GM12878 (cell line): ENCODE data around the gene ELMO3. TPM values are rescaled to one million over a fixed set of nuclear protein-coding genes. Genes with fewer than 3 reads are reported as not detected.

Source experiments
- ATAC-seq: fragments of 200-7000 bp; cut with Tn5 transposase; 3 replicates; pipeline ENCODE4 v1.9.1; 2020; ENCODE audit warnings: mild to moderate bottlenecking, moderate library complexity
- BruUV-seq: library from RNA; stranded (reverse); fragments of 400-500 nt; replicated peaks from 2 replicates; lab custom pipeline; 2021; lab: Mats Ljungman, UMichigan
- CTCF ChIA-PET: fragments of 300-600 bp; sonication (Branson Sonifier 250); formaldehyde crosslinking; extraction: SDS; loops from one replicate; lab custom pipeline; 2021; ENCODE audit warnings: inconsistent platforms; lab: Yijun Ruan, JAX
- POLR2A ChIA-PET: fragments of 350-600 bp; formaldehyde crosslinking; extraction: SDS; loops from one replicate; lab custom pipeline; 2021; ENCODE audit warnings: inconsistent platforms; lab: Charles Lee
- RAD21 ChIA-PET: fragments of 300-600 bp; sonication (Branson Sonifier 250); formaldehyde crosslinking; loops from one replicate; lab custom pipeline; 2023; ENCODE audit warnings: antibody characterized with exemption; ENCODE audit not compliant: unreplicated experiment; lab: Charles Lee
- SMC1A ChIA-PET: fragments of 300-600 bp; sonication (Branson Sonifier 250); formaldehyde crosslinking; loops from one replicate; lab custom pipeline; 2023; ENCODE audit not compliant: unreplicated experiment, uncharacterized antibody; lab: Charles Lee
- DNase-seq: peaks from one replicate; pipeline ENCODE4 v3.0.0-alpha.2; 2011; ENCODE audit warnings: low read depth, low spot score
- FAIRE-seq: peaks from 3 replicates; lab custom pipeline; 2011; peaks lifted over from hg19 to GRCh38; lab: Jason Lieb, UNC
- H2AFZ ChIP-seq: 2 replicates; pipeline ENCODE4 v1.6.0; 2011; ENCODE audit warnings: low read depth, low read length, control low read depth; ENCODE audit not compliant: control insufficient read depth
- H3K27ac ChIP-seq: 2 replicates; pipeline ENCODE4 v1.5.1; 2011; ENCODE audit warnings: control low read depth; ENCODE audit not compliant: control insufficient read depth, insufficient read depth
- H3K27me3 ChIP-seq, 2 experiments: replicated peaks in 1 of 2; 2 replicates each; pipeline versions ENCODE4 v1.6.0 to v1.6.1; 2011; ENCODE audit warnings: low read length in 1 of 2; ENCODE audit not compliant: control insufficient read depth in 2 of 2, insufficient read depth in 2 of 2
- H3K36me3 ChIP-seq, 2 experiments: 2 replicates each; pipeline ENCODE4 v1.5.1; 2011; ENCODE audit warnings: low read length in 1 of 2; ENCODE audit not compliant: control insufficient read depth in 2 of 2, insufficient read depth in 2 of 2
- H3K4me1 ChIP-seq: 2 replicates; pipeline ENCODE4 v1.6.1; 2011; ENCODE audit warnings: mild to moderate bottlenecking, low read length, moderate library complexity, mixed read lengths; ENCODE audit not compliant: control insufficient read depth, insufficient read depth
- H3K4me2 ChIP-seq: 2 replicates; pipeline ENCODE4 v1.6.0; 2011; ENCODE audit warnings: control low read depth; ENCODE audit not compliant: control insufficient read depth, insufficient read depth
- H3K4me3 ChIP-seq: fragments of 200-600 bp; sonication (generic); 2 replicates; pipeline ENCODE4 v1.5.1; 2016
- H3K79me2 ChIP-seq: 2 replicates; pipeline ENCODE4 v1.6.0; 2011; ENCODE audit warnings: low read length; ENCODE audit not compliant: control insufficient read depth, insufficient read depth
- H3K9ac ChIP-seq: 2 replicates; pipeline ENCODE4 v1.8.0; 2011; ENCODE audit warnings: low read length, control low read depth, mixed read lengths; ENCODE audit not compliant: control insufficient read depth, insufficient read depth
- H3K9me3 ChIP-seq: replicated peaks from 3 replicates; pipeline ENCODE4 v1.5.1; 2011; ENCODE audit warnings: mild to moderate bottlenecking, low read length; ENCODE audit not compliant: control insufficient read depth, insufficient read depth
- H4K20me1 ChIP-seq: 2 replicates; pipeline ENCODE4 v1.6.0; 2011; ENCODE audit not compliant: control insufficient read depth, insufficient read depth
- ASH2L ChIP-seq: fragments of 300-600, 200-600 bp; sonication (generic); IDR thresholded peaks from 2 replicates; pipeline ENCODE4 v1.6.1; 2017; ENCODE audit warnings: low read depth, mild to moderate bottlenecking, borderline replicate concordance
- CHD1 ChIP-seq: IDR thresholded peaks from 2 replicates; pipeline ENCODE4 v1.6.1; 2012; ENCODE audit warnings: low read depth, low read length, improper control_type of control experiment
- EED ChIP-seq: sonication (generic); IDR thresholded peaks from 2 replicates; pipeline ENCODE4 v1.6.1; 2016; ENCODE audit warnings: antibody characterized with exemption, low read depth
- ETV6 ChIP-seq, 2 experiments: fragments of 450-650 bp in 1 of 2; IDR thresholded peaks in 1 of 2; conservative IDR thresholded peaks in 1 of 2; 2 replicates each; pipeline ENCODE4 v1.6.1; 2014; ENCODE audit warnings: antibody characterized with exemption in 1 of 2, borderline replicate concordance in 1 of 2, low read depth in 1 of 2, mild to moderate bottlenecking in 1 of 2, moderate library complexity in 1 of 2
- GABPA ChIP-seq: IDR thresholded peaks from 2 replicates; pipeline ENCODE4 v1.6.1; 2014; ENCODE audit warnings: antibody characterized with exemption, low read depth, mild to moderate bottlenecking, inconsistent platforms
- HDAC2 ChIP-seq: fragments of 200-600 bp; sonication (generic); IDR thresholded peaks from 2 replicates; pipeline ENCODE4 v1.6.1; 2017
- JUNB ChIP-seq: IDR thresholded peaks from 2 replicates; pipeline ENCODE4 v1.6.1; 2016; ENCODE audit warnings: antibody characterized with exemption, mild to moderate bottlenecking
- JUND ChIP-seq: IDR thresholded peaks from 2 replicates; pipeline ENCODE4 v1.6.1; 2012; ENCODE audit warnings: low read depth, mild to moderate bottlenecking, low read length, improper control_type of control experiment, moderate library complexity
- PAX5 ChIP-seq: IDR thresholded peaks from 2 replicates; pipeline ENCODE4 v1.6.1; 2011; ENCODE audit warnings: low read depth, low read length, borderline replicate concordance
- RAD51 ChIP-seq: fragments of 450-650 bp; IDR thresholded peaks from 2 replicates; pipeline ENCODE4 v1.6.1; 2016; ENCODE audit warnings: moderate library complexity, mild to moderate bottlenecking, inconsistent platforms
- STAT3 ChIP-seq: IDR thresholded peaks from 2 replicates; pipeline ENCODE4 v1.6.1; 2011; ENCODE audit warnings: low read depth, low read length, improper control_type of control experiment
- ZBED1 ChIP-seq: IDR thresholded peaks from 2 replicates; pipeline ENCODE4 v1.6.1; 2016; ENCODE audit warnings: borderline replicate concordance
- WGBS: methylation state at CpG from one replicate; pipeline ENCODE4 v1.1.6; 2016; ENCODE audit warnings: low lambda C conversion rate; ENCODE audit not compliant: insufficient replicate concordance, insufficient coverage; ENCODE audit errors: missing lambda C conversion rate; 5-methylcytosine and 5-hydroxymethylcytosine counted together
- in situ Hi-C: fragments of 300-500 bp; cut with MboI; formaldehyde crosslinking; loops from 9 replicates; pipeline ENCODE4 v1.14.3; 2018; ENCODE audit warnings: mixed read lengths
- intact Hi-C: fragments of 100-400 bp; cut with micrococcal nuclease; formaldehyde crosslinking; loops from one replicate; pipeline ENCODE4 v1.14.2; 2022; ENCODE audit not compliant: unreplicated experiment
- polyA plus RNA-seq, 11 experiments: library from polyadenylated mRNA; depleted of rRNA in 4 of 11; unstranded in 6 of 11; stranded (reverse) in 5 of 11; fragments of >200 nt; fragmentation: Nextera tagmentation in 4 of 11; fragmentation: Illumina TruSeq in 1 of 11; extraction: Ambion mirVana in 4 of 11; extraction: Trizol in 1 of 11; gene quantifications; 1 replicate in 1 of 11; 2 replicates in 10 of 11; pipeline versions ENCODE4 v1.2.1 to v1.2.3, GENCODE V29; 2011 to 2016; ENCODE audit warnings: inconsistent platforms in 2 of 11, missing spikeins in 2 of 11, low read depth in 1 of 11
- total RNA-seq, 4 experiments: library from RNA; depleted of rRNA in 3 of 4; stranded (reverse); fragments of >200 nt in 3 of 4; fragmentation: Illumina TruSeq in 1 of 4; extraction: Trizol in 1 of 4; gene quantifications; 2 replicates each; pipeline versions ENCODE4 v1.2.1 to v1.2.3, GENCODE V29; 2013 to 2021
- TF ChIP-seq, protein P1 (sequence below): fragments of 450-650 bp; IDR thresholded peaks from 2 replicates; pipeline ENCODE4 v1.6.1; 2016; ENCODE audit warnings: mild to moderate bottlenecking, moderate library complexity, borderline replicate concordance
- TF ChIP-seq, protein P2 (sequence below): IDR thresholded peaks from 2 replicates; pipeline ENCODE4 v1.6.1; 2012; ENCODE audit warnings: low read depth, low read length, improper control_type of control experiment

The ELMO3 gene
- total and polyA plus RNA-seq, 10 of the 15 experiments (the other 5 are each of a cell fraction or from before 2014, with no cell fraction given): 0.05 to 4.7 (median 0.96) TPM; not detected in 1

DNA sequence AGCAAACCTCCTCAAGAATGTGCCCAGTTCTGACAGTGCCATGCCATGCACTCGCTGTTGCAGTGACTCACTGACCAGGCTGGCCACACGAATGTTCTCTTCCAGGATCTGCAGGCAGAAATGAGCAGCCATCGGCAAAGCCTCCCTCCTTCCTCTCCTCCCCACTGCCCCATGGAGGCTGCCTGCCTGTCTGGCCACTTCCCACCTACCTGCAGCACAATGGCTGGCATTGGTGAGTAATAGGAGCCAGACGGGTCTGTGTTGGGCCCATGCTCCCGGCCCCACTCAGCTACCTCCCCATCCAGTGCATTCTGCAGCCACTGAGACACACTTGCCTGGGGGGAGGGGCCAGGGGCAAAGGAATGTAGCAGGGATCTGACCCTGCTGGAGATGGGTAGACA lies 12.4 kb upstream of the ELMO3 start:
- peaks cover 7% of the 10 kb centered on the region for H3K4me1 ChIP-seq
- in situ Hi-C loops: no loop called here
- POLR2A ChIA-PET: no interaction called here
- no peak overlapping the region for H2AFZ ChIP-seq
- H4K20me1 ChIP-seq: no peaks in the 10 kb centered on the region
- H3K4me3 ChIP-seq: no peak overlapping the region
- 19% methylated on average over 5 of the region's 5 CpGs for WGBS
- SMC1A ChIA-PET: no interaction called here
- H3K36me3 ChIP-seq: no peaks in the 10 kb centered on the region
- no peaks in the 10 kb centered on the region for H3K9me3 ChIP-seq
- DNase-seq: no peak
- FAIRE-seq: no peak
- H3K9ac ChIP-seq: no peak overlapping the region
- TF ChIP-seq GABPA (no peak), STAT3 (no peak), ASH2L (no peak), CHD1 (no peak), EED (no peak), PAX5 (no peak), JUND (no peak), ZBED1 (no peak), JUNB (no peak), ETV6 (conservative IDR thresholded peaks at IDR 0.05 in 1 of 2, IDR thresholded peaks at IDR 0.05 in 1 of 2; ENCODE audit: borderline replicate concordance in 1 of 2, low read depth in 1 of 2) (no peak), RAD51 (no peak), HDAC2 (no peak)
- TF ChIP-seq, protein P1, sequence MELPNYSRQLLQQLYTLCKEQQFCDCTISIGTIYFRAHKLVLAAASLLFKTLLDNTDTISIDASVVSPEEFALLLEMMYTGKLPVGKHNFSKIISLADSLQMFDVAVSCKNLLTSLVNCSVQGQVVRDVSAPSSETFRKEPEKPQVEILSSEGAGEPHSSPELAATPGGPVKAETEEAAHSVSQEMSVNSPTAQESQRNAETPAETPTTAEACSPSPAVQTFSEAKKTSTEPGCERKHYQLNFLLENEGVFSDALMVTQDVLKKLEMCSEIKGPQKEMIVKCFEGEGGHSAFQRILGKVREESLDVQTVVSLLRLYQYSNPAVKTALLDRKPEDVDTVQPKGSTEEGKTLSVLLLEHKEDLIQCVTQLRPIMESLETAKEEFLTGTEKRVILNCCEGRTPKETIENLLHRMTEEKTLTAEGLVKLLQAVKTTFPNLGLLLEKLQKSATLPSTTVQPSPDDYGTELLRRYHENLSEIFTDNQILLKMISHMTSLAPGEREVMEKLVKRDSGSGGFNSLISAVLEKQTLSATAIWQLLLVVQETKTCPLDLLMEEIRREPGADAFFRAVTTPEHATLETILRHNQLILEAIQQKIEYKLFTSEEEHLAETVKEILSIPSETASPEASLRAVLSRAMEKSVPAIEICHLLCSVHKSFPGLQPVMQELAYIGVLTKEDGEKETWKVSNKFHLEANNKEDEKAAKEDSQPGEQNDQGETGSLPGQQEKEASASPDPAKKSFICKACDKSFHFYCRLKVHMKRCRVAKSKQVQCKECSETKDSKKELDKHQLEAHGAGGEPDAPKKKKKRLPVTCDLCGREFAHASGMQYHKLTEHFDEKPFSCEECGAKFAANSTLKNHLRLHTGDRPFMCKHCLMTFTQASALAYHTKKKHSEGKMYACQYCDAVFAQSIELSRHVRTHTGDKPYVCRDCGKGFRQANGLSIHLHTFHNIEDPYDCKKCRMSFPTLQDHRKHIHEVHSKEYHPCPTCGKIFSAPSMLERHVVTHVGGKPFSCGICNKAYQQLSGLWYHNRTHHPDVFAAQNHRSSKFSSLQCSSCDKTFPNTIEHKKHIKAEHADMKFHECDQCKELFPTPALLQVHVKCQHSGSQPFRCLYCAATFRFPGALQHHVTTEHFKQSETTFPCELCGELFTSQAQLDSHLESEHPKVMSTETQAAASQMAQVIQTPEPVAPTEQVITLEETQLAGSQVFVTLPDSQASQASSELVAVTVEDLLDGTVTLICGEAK: no peak
- TF ChIP-seq, protein P2, sequence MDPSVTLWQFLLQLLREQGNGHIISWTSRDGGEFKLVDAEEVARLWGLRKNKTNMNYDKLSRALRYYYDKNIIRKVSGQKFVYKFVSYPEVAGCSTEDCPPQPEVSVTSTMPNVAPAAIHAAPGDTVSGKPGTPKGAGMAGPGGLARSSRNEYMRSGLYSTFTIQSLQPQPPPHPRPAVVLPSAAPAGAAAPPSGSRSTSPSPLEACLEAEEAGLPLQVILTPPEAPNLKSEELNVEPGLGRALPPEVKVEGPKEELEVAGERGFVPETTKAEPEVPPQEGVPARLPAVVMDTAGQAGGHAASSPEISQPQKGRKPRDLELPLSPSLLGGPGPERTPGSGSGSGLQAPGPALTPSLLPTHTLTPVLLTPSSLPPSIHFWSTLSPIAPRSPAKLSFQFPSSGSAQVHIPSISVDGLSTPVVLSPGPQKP: no peak
- H3K27me3 ChIP-seq: peaks cover 0 to 3% of the 10 kb centered on the region in 2 experiments; a peak in 2 of 4 replicates
- no peak overlapping the region for H3K27ac ChIP-seq
- intact Hi-C loops: no loop called here
- H3K79me2 ChIP-seq: peaks cover 5% of the 10 kb centered on the region
- BruUV-seq: no TSS peak
- no peak overlapping the region for H3K4me2 ChIP-seq
- CTCF ChIA-PET: interaction anchor here (2.9 kb wide), 1 partner anchor 27 kb away, joined by 15 read pairs; the partner anchor contains the start of genes FBXL8 and TRADD
- RAD21 ChIA-PET: interaction anchor here (1.3 kb wide), 1 partner anchor 31 kb away, joined by 4 read pairs; no protein-coding TSS in a partner anchor
- no peak for ATAC-seq
